GM06990 (cell line): ENCODE results near the gene SUSD1.

Experiments
- DNase-seq: peaks from one replicate; pipeline ENCODE4 v3.0.0-alpha.2; 2011; ENCODE audit not compliant: insufficient read length; ENCODE audit errors: extremely low read depth
- H3K27me3 ChIP-seq: replicated peaks from 2 replicates; pipeline ENCODE4 v1.6.0; 2011; ENCODE audit warnings: low read length; ENCODE audit not compliant: control insufficient read depth, insufficient read depth
- H3K36me3 ChIP-seq: 2 replicates; pipeline ENCODE4 v1.5.1; 2011; ENCODE audit warnings: low read length; ENCODE audit not compliant: control insufficient read depth, insufficient read depth
- H3K4me3 ChIP-seq: replicated peaks from 2 replicates; pipeline ENCODE4 v1.5.1; 2011; ENCODE audit warnings: low read depth, mild to moderate bottlenecking, control low read depth, low read length
- TF ChIP-seq, protein P1 (sequence below): IDR thresholded peaks from 2 replicates; pipeline ENCODE4 v1.5.1; 2011; ENCODE audit warnings: low read length, control low read depth, mild to moderate bottlenecking, inconsistent platforms; ENCODE audit not compliant: insufficient read depth, poor library complexity, severe bottlenecking

SUSD1 gene

DNA sequence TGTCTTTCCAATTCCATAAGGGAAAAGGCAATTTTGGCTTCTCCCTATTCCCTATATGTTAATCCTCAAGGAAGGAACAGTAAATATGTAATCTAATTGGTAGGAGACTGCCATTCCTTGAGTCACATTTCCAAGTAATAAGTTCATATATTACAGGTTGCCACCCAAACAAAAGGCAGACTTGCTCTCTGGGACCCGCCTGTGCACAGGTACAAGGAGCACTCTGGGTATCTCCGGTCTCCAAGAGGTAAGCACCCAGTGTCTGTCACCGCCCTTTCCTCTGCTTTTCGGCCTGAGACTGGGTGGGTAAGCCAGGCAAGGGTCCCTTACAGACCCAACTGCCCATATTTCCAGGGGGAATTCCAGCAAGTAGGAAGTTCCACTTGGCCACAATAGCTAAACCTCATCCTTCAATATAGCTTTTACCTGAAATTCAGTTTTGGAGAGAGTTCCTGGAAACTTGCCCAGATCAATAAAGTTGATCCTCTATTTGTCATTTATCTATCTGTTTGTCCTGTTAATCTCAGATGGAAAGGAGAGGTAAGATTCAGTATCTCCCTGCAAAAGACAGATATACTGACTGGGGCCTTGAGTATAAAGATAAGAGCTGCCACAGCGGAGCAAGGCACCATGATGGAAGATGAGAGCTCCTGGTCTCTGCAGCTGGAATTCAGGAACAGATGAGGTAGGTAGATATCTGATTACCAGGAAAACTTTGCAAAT lies 81.8 kb downstream of the SUSD1 start:
- no peak for DNase-seq
- Histone ChIP-seq H3K36me3 (peaks cover 1% of the 10 kb centered on the region; the same call in 1 of the 2 replicates), H3K27me3 (no peaks in the 10 kb centered on the region), H3K4me3 (no peak overlapping the region)
- TF ChIP-seq, protein P1, sequence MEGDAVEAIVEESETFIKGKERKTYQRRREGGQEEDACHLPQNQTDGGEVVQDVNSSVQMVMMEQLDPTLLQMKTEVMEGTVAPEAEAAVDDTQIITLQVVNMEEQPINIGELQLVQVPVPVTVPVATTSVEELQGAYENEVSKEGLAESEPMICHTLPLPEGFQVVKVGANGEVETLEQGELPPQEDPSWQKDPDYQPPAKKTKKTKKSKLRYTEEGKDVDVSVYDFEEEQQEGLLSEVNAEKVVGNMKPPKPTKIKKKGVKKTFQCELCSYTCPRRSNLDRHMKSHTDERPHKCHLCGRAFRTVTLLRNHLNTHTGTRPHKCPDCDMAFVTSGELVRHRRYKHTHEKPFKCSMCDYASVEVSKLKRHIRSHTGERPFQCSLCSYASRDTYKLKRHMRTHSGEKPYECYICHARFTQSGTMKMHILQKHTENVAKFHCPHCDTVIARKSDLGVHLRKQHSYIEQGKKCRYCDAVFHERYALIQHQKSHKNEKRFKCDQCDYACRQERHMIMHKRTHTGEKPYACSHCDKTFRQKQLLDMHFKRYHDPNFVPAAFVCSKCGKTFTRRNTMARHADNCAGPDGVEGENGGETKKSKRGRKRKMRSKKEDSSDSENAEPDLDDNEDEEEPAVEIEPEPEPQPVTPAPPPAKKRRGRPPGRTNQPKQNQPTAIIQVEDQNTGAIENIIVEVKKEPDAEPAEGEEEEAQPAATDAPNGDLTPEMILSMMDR: no peak

DNA sequence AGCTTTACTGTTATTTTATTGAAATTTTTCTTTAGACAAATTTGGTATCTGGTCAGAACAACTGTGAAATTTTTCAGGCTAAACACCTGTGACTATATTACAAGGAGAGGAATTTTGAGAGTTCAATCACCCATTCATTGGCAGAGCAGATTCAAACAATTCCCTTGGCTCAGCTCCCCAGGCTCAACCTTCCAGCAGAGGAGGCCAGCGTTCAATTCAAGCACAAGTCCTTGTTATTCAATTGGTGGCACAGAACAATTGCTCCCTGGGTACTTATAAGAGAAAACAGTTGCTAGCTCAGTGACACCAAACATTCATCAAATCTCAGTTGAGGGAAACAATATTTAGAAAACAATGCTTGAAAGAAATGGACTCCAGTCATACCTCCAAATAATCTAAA lies 83.3 kb downstream of the SUSD1 start:
- Histone ChIP-seq H3K36me3 (peaks cover 1% of the 10 kb centered on the region; the same call in 1 of the 2 replicates), H3K4me3 (no peak overlapping the region), H3K27me3 (no peaks in the 10 kb centered on the region)
- TF ChIP-seq, protein P1: peak; percentile 14
- no peak for DNase-seq

DNA sequence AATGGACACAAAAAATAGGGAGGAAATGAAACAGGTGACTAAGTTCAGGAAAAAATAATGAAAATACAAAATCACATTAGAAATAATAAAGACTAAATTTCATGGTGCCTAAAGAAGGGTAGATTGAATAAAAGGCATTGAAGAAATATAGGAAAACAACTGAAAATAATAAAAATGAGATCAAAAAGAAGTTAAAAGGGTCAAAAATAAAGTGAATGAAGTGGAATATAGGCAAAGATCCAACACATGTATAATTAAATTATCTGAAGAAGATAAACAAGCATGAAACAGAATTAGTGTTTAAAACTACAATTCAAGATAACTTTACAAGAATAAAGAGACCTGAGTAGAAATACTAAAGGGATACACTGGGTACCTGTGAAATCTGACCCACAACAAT lies 87.6 kb downstream of the SUSD1 start:
- no peaks in the 10 kb centered on the region for H3K27me3 ChIP-seq
- no peak for DNase-seq
- no peak overlapping the region for H3K4me3 ChIP-seq
- TF ChIP-seq, protein P1: no peak
- H3K36me3 ChIP-seq: peaks cover 1% of the 10 kb centered on the region; the same call in 1 of the 2 replicates

DNA sequence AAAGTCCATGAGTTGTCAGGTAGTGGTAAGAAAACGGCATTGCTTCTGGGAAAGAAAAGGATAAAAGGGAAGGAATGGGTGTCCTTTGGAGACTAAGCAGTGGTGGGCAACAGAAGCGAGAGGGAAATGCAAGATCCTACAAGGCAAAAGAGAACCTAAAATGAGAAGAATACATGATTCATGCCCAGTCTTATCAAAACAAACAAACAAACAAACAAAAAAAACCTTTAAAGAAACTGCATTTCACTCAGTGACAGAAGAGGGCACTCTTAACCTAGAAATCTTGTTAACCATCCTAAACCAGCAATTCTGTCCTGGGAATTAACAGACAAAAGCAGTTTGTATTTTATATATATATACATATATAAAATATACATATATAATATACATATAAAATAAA lies 88.5 kb downstream of the SUSD1 start:
- no peaks in the 10 kb centered on the region for H3K27me3 ChIP-seq
- no peak overlapping the region for H3K4me3 ChIP-seq
- DNase-seq: no peak
- TF ChIP-seq, protein P1: peak; percentile 58
- H3K36me3 ChIP-seq: peaks cover 1% of the 10 kb centered on the region; the same call in 1 of the 2 replicates

DNA sequence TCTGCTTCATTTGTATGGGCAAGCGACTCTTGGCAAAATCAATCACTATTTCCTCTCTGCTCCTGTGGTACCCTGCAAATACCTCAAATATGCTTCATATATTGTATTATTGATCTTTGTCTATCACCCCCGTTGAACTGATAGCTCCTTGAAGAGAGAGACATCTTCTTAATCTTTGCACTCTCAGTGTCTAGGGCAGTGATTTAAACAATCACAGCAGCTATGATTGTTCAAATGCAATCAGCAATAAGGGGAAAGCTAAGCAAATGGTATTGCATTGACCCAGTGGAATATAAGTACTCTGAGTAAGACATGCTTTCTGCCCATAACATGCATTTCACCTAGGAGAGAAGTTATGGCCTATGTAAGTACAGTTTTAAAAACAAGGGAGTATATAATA lies 90.2 kb downstream of the SUSD1 start:
- DNase-seq: no peak
- peaks cover 1% of the 10 kb centered on the region; the same call in 1 of the 2 replicates for H3K36me3 ChIP-seq
- H3K27me3 ChIP-seq: no peaks in the 10 kb centered on the region
- no peak overlapping the region for H3K4me3 ChIP-seq
- TF ChIP-seq, protein P1: no peak

DNA sequence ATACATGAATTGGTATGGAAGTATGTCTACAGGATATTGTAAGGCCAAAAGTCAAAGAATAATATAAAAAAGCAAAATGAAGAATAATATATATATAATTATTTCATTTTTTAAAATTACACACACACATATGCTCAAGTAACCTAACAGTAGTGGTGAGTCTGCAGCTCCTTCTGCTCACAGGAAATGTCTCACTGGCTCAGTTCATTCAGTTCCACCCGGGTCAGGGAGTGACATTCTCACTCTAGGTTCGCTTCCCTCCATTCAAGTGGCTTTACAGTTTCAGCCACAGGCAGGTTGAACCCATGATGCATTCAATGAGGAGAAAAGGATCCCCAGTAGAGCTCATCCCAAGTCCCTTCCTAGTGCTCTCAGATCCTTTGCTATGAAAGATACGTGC lies 90.8 kb downstream of the SUSD1 start:
- H3K27me3 ChIP-seq: no peaks in the 10 kb centered on the region
- H3K4me3 ChIP-seq: no peak overlapping the region
- DNase-seq: no peak
- TF ChIP-seq, protein P1: no peak
- H3K36me3 ChIP-seq: peaks cover 1% of the 10 kb centered on the region; the same call in 1 of the 2 replicates
